A549 (cell line): Measurements from ENCODE around the gene POP4. TPM values are rescaled to one million over a fixed set of nuclear protein-coding genes. Genes with fewer than 3 reads are reported as not detected.

Experiments
- ATAC-seq, 2 experiments: fragments of 200-7000 bp in 1 of 2; fragments of >200 bp in 1 of 2; cut with Nextera tagmentation in 1 of 2; cut with Tn5 transposase in 1 of 2; 3 replicates each; pipeline versions ENCODE4 v1.8.0 to v1.9.1; 2018 to 2020; ENCODE audit warnings: mild to moderate bottlenecking in 1 of 2, moderate library complexity in 1 of 2
- CTCF ChIA-PET: fragments of 300-600 bp; sonication (Branson Sonifier 250); formaldehyde crosslinking; extraction: SDS; loops from one replicate; lab custom pipeline; 2021; ENCODE audit warnings: antibody characterized with exemption, inconsistent platforms; lab: Yijun Ruan, JAX
- POLR2A ChIA-PET: fragments of 350-600 bp; formaldehyde crosslinking; extraction: SDS; loops from one replicate; lab custom pipeline; 2021; ENCODE audit warnings: antibody characterized with exemption, inconsistent platforms; lab: Yijun Ruan, JAX
- DNase-seq, 2 experiments: peaks; one replicate each; pipeline versions ENCODE4 v3.0.0 to v3.0.0-alpha.2; 2011 to 2016; ENCODE audit warnings: low read depth in 1 of 2, low spot score in 1 of 2
- FAIRE-seq: peaks from 2 replicates; lab custom pipeline; 2011; peaks lifted over from hg19 to GRCh38; lab: Jason Lieb, UNC
- H3K27ac ChIP-seq, 2 experiments: fragments of >200 bp; sonication (Bioruptor Twin); formaldehyde crosslinking; 3 replicates each; pipeline ENCODE4 v1.5.1; 2016 to 2017
- H3K4me1 ChIP-seq: fragments of >200 bp; sonication (Bioruptor Twin); formaldehyde crosslinking; 3 replicates; pipeline ENCODE4 v1.6.1; 2016
- H3K4me2 ChIP-seq: fragments of >200 bp; sonication (Bioruptor Twin); formaldehyde crosslinking; 3 replicates; pipeline ENCODE4 v1.6.1; 2016
- H3K4me3 ChIP-seq: fragments of >200 bp; sonication (Bioruptor Twin); formaldehyde crosslinking; 3 replicates; pipeline ENCODE4 v1.5.1; 2016
- H3K9me3 ChIP-seq: fragments of >200 bp; sonication (Bioruptor Twin); formaldehyde crosslinking; 3 replicates; pipeline ENCODE4 v1.6.1; 2016
- EHF ChIP-seq: fragments of 250-450 bp; sonication (Bioruptor Pico); IDR thresholded peaks from 2 replicates; pipeline ENCODE4 v1.5.0; 2020; ENCODE audit warnings: mild to moderate bottlenecking
- ELK1 ChIP-seq: fragments of 150-350 bp; IDR thresholded peaks from 2 replicates; pipeline ENCODE4 v1.6.1; 2014; ENCODE audit warnings: low read depth, mild to moderate bottlenecking, low read length
- FOSL2 ChIP-seq, 2 experiments: fragments of 450-650 bp in 1 of 2; fragments of >200 bp in 1 of 2; sonication (Bioruptor Twin) in 1 of 2; formaldehyde crosslinking; IDR thresholded peaks; 2 replicates each; pipeline versions ENCODE4 v1.5.0 to v1.6.1; 2016 to 2020; ENCODE audit warnings: mild to moderate bottlenecking in 1 of 2, moderate library complexity in 1 of 2
- FOXS1 ChIP-seq: fragments of 250-450 bp; sonication (Bioruptor Pico); IDR thresholded peaks from 2 replicates; pipeline ENCODE4 v1.5.0; 2020; ENCODE audit warnings: mild to moderate bottlenecking, moderate library complexity
- GATA3 ChIP-seq: IDR thresholded peaks from 2 replicates; pipeline ENCODE4 v1.6.1; 2012; ENCODE audit warnings: borderline replicate concordance
- HEYL ChIP-seq: fragments of 250-450 bp; sonication (Bioruptor Pico); IDR thresholded peaks from 2 replicates; pipeline ENCODE4 v1.8.0; 2021; ENCODE audit warnings: mild to moderate bottlenecking, moderate library complexity
- HOXA7 ChIP-seq: fragments of 250-450 bp; sonication (Bioruptor Pico); IDR thresholded peaks from 2 replicates; pipeline ENCODE4 v1.5.0; 2020; ENCODE audit warnings: mild to moderate bottlenecking, moderate library complexity
- HOXB13 ChIP-seq: fragments of 250-450 bp; sonication (Bioruptor Pico); IDR thresholded peaks from 2 replicates; pipeline ENCODE4 v1.5.0; 2020; ENCODE audit warnings: low read depth, mild to moderate bottlenecking, moderate library complexity
- JUNB ChIP-seq: fragments of >200 bp; sonication (Bioruptor Twin); formaldehyde crosslinking; IDR thresholded peaks from 2 replicates; pipeline ENCODE4 v1.6.1; 2016
- KDM5A ChIP-seq: fragments of 200-600 bp; sonication (generic); IDR thresholded peaks from 2 replicates; pipeline ENCODE4 v1.6.1; 2016; ENCODE audit warnings: antibody characterized with exemption, mild to moderate bottlenecking
- MYC ChIP-seq: IDR thresholded peaks from 2 replicates; pipeline ENCODE4 v1.6.1; 2012; ENCODE audit warnings: mild to moderate bottlenecking, inconsistent platforms, low read length, improper control_type of control experiment, borderline replicate concordance
- NFE2L2 ChIP-seq: fragments of 150-350 bp; conservative IDR thresholded peaks from 2 replicates; pipeline ENCODE4 v1.6.1; 2014; ENCODE audit warnings: low read length
- NPAS2 ChIP-seq: fragments of 250-450 bp; sonication (Bioruptor Pico); IDR thresholded peaks from 2 replicates; pipeline ENCODE4 v1.8.0; 2022; ENCODE audit warnings: mild to moderate bottlenecking, moderate library complexity, borderline replicate concordance
- PBX3 ChIP-seq: IDR thresholded peaks from 2 replicates; pipeline ENCODE4 v1.6.1; 2012
- POLR2A ChIP-seq: IDR thresholded peaks from 2 replicates; pipeline ENCODE4 v1.6.1; 2012; ENCODE audit warnings: mild to moderate bottlenecking, low read length
- REST ChIP-seq: fragments of 200-600 bp; sonication (generic); IDR thresholded peaks from 2 replicates; pipeline ENCODE4 v1.6.1; 2016; ENCODE audit warnings: antibody characterized with exemption, mild to moderate bottlenecking, moderate library complexity
- SREBF2 ChIP-seq: fragments of 450-650 bp; IDR thresholded peaks from 2 replicates; pipeline ENCODE4 v1.6.1; 2014; ENCODE audit warnings: mild to moderate bottlenecking, moderate library complexity
- ZNF302 ChIP-seq: fragments of 250-450 bp; sonication (Bioruptor Pico); IDR thresholded peaks from 2 replicates; pipeline ENCODE4 v1.9.0; 2021; ENCODE audit warnings: inconsistent platforms, mild to moderate bottlenecking, moderate library complexity
- WGBS: methylation state at CpG from one replicate; pipeline ENCODE4 v1.1.6; 2017; ENCODE audit errors: missing lambda C conversion rate; 5-methylcytosine and 5-hydroxymethylcytosine counted together
- polyA plus RNA-seq, 4 experiments: library from polyadenylated mRNA; depleted of rRNA in 3 of 4; stranded (reverse); fragments of >200 nt; fragmentation: RNase III in 1 of 4; extraction: RNeasy Plus Mini Kit Qiagen cat#74134 plus additional on column Dnase treatment in 1 of 4; gene quantifications; 2 replicates in 3 of 4; 3 replicates in 1 of 4; pipeline ENCODE4 v1.2.3, GENCODE V29; 2011 to 2017

Gene POP4
- polyA plus RNA-seq, 2 of the 4 experiments (the other 2 are of a cell fraction), result 202 to 208 TPM

- POLR2A ChIA-PET, result interaction anchor here (1.0 kb wide), 1 partner anchor 24 kb away, joined by 4 read pairs; the partner anchor contains the start of gene POP4
- no peak overlapping the region for H3K4me2 ChIP-seq
- DNase-seq (no peak), ATAC-seq (no peak), FAIRE-seq (no peak)
- CTCF ChIA-PET, result interaction anchor here (0.7 to 15.9 kb wide), 3 partner anchors 20 to 244 kb away, joined by 3 to 282 read pairs (median 8); partner anchors contain the start of gene POP4
- H3K4me1 ChIP-seq, result no peaks in the 10 kb centered on the region
- WGBS, result 63% methylated on average over 5 of the region's 5 CpGs
- no peak overlapping the region for H3K27ac ChIP-seq
- no peak overlapping the region for H3K4me3 ChIP-seq
- TF ChIP-seq HOXA7 (no peak), NPAS2 (CRISPR knock-in tag) (no peak), PBX3 (no peak)
- H3K9me3 ChIP-seq, result no peaks in the 10 kb centered on the region
These were observed 23.9 kb downstream of the POP4 start for GRCh38 chr19:29629836-29630534.

- no peaks in the 10 kb centered on the region for H3K4me1 ChIP-seq
- no peaks in the 10 kb centered on the region for H3K9me3 ChIP-seq
- H3K4me3 ChIP-seq, result no peak overlapping the region
- ChIA-PET POLR2A (interaction anchor here (1.0 kb wide), 1 partner anchor 24 kb away, joined by 4 read pairs; the partner anchor contains the start of gene POP4), CTCF (interaction anchor here (1.3 to 15.9 kb wide), 2 partner anchors 10 to 20 kb away, joined by 8 to 282 read pairs; partner anchors contain the start of gene POP4)
- H3K4me2 ChIP-seq, result no peak overlapping the region
- FAIRE-seq, result no peak
- TF ChIP-seq FOXS1 (no peak), EHF (no peak), HOXB13 (CRISPR knock-in tag) (no peak), SREBF2 (no peak), MYC (no peak), REST (no peak), KDM5A (no peak), ELK1 (no peak), ZNF302 (CRISPR knock-in tag) (no peak), NFE2L2 (no peak), HEYL (no peak), FOSL2 (IDR thresholded peaks at IDR 0.05) (no peak), FOSL2 (CRISPR knock-in tag; IDR thresholded peaks at IDR 0.05) (no peak), JUNB (no peak), POLR2A (no peak), GATA3 (no peak)
- no peak for ATAC-seq
- WGBS, result 26% methylated on average over 2 of the region's 2 CpGs
- no peak overlapping the region for H3K27ac ChIP-seq
- DNase-seq, result no peak
These were observed 24.6 kb downstream of the POP4 start for GRCh38 chr19:29630655-29631054.
